DMS153 (cell line): Measurements from ENCODE around the gene CFAP57.
A peak's percentile ranks its signal among the peaks of the same experiment; 100 is the strongest.

Experiments
- DNase-seq: peaks from one replicate; lab custom pipeline; 2025; lab: John Stamatoyannopoulos, UW

CFAP57 gene

DNA sequence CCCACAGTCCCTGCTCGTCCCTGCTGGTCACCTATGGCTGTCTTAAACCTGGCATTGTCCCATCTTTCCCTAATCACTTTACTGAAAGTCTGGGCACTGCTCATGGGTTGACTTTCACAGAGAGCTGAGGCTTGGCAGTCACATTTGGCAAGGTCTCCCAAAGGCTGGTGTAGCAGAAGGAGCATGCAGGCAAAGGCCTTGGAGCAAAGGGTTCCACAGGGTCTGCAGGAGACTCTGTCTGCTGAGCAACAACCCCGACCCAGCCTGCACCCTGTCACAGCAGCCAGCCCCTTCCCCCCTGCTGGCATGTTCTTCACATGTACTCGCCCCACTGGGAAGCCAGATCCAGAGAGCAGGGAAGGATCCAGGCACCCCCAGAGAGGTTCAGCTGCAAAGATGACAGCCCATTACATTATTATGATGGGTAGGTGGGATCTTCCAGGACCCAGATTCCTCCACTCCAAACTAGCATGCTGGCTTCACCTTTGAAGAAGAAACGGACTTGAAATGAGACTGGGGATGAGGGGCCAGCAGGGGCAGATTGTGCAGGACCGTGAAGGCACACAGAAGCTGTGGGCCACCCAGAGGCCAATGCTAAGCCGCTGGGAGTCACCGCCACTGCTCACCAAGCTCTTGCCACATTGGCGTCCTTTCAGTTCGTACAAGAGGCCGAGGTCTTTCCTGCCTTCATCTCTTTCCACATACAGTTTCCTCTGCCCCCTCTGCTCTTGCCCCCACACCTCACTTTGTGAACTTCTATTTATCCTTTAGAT, 83.5 kb downstream of the CFAP57 start:
- no peak for DNase-seq

DNA sequence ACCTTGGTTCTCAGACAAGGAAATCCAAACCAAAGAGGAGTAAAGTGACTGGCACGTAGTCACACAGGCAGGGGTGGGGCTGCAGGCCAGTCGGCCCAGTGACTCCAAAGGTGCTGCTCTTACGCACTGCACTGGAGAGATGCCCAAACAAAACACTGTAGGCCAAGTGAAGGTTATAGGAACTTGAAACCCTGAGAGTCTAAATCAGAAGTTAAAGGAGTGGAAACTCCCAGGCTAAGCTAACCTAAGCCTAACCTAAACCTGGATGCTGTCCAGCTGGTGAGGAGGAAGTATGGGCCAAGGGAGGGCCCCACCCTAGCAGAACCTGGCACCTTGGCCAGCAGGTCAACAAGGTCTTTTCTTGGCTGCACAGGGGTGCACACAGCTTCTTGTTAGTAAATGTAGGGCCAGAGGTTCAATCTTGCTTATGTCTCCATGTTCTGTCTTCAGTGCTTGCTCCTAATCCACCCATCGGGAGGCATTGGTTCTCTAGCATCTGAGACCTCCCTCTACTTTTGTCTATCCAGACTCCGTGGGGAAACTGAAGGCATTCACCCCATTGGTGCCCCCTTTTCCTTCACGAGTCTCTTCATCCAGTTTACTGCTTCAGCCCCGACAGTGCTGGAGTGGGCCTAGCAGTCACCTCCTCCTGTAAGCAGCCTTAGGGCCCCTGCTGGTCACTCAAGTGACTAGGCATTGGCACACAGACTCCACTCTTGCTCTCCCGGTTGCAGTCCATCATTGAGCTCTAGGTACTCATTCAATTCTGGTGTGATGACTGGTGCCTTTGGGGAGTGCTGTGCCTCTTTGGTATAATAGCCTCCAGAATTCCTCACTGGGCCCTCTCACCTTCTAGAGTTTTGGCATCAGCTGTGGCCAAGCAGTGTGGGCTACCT, 84.8 kb downstream of the CFAP57 start:
- DNase-seq, result no peak

DNA sequence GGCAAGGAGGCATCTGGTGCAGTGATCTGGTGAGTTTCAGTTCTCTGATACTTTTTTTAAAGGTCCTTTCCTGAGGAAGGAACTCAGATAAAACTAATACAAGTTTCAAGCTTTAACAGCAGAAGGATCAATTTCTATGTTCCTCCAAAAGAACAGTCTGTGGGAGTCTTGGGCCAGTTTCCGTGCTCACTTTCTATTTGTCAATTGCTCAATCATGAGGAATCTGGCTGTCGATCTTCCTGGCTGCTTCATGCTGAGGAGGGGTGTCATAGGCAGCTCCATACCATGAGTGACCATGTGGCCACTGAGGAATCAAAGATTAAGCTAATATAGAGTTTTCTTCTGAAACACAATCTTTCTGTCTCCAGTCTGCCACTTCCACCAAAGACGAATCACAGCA, 86.2 kb downstream of the CFAP57 start:
- no peak for DNase-seq

DNA sequence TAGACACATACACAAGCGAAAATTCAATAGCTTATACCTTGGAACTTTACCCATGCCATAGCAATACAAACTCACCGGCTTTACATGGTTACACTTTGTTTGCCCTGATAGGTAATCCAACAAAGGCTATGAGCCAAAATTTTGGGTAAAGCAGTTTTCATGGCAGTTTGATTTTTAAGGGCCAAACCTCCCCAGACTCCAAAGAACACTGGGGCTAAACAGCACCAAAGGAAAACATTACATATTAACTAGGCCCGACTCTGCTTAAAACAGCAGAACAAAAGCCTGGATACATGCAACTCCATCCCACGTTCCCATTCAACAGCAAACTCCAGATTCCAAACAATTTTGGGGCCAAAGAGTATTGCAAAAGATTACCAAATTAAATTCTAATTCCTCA, 93.3 kb downstream of the CFAP57 start:
- DNase-seq, result no peak

DNA sequence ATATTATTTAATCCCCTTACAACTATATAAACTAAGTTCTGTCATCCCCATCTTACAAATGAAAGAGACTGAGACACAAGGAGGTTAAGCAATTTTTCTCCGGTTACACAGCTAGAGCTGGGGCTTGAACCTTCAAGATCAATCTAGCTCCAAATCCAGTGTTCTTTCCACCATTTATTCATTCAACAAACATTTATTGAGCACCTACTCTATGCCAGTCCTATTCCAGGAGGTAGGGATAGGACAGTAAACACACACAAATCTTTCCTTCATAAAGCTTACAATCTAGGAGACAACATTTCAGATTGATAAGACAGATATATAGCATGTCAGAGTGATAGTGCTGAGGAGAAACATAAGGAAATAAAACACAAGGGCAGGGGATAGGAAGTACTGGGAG, 94.8 kb downstream of the CFAP57 start:
- DNase-seq, result no peak

DNA sequence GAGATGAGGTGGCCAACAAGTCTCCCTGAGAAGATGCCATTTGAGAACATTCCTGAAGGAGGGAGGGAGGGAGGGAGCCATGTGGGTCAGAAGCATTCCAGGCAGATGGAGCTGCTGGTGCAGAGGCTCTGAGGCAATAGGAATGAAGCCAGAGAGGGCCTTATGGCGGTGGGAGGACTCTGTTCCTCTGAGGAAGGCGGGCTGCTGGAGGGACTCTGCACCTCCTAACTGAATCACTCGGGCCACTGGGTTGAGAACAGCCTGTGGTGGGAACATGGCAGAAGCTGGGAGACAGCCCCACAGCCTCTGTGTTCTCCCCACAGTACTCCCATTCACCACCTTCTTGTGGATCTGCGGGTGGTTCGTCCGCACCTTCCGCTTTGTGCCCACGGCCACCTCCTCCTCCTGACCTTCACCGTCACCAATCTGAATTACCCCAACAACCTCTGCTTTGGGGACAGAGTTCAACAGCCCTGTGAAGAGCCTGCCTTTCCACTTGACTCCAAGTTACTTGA, 95.2 kb downstream of the CFAP57 start:
- no peak for DNase-seq

DNA sequence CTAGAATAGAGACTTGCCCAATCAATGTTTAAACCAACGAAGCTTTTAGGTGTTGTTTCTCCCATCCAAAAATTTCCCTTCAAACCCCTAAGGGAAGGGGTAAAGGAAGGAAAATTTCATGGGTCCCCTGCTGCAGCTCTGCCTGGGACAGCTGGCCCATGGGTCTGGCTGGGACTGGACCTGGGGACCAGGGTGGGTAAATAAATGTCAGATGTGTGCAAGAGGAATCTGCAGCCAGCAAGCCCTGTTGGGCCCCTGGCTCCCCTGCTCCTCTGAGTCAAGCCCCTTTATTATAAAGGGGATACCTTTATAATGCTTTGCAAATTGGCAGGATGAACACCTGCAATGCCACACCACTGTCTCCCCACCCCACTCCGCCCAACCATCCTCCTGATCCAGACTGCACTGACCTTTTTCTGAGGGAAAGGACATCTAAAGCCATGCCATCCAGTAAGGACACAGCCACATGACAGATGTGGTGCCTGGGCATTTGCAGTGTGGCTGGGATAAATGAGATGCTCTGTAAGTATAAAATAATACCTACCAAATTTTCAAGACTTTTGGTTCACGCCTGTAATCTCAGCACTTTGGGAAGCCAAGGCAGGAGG, 95.8 kb downstream of the CFAP57 start:
- DNase-seq, result no peak

DNA sequence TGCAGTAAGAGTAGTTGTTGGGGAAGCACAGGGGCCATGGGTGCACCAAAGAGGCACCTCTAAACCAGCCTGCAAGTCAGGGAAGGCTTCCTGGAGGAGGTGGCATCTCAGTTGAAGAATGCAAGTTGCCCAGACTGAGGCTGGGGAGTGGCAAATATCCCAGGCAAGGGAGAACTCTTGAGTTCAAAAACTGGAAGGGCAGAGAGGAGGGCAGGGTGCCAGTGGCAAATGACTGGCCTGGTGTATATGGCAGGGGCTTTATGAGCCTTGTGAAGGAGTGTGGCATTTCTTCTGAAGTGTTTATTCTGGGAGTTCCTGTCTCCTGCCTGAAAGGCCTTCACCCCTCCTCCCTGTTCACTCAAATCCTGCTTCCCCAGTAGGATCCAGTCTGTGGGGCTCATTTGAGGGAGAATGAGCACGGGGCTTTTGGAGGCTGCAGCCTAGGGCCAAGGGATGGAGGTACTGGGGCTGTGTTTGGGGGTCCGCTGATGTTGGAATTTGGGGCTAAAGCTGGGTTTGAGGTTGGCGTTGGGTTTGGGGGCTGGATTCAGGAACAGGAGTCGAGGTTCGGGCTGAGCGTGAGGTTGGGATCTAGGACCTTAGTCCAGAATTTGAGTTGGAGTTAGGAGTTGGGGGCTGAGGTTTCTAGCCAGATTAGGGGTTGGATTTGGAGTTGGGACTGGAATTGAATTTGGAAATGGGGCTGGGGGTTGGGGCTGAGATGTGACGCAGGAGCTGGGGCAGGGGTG, 97.7 kb downstream of the CFAP57 start, which contains the start of gene TMEM125:
TSS of gene TMEM125 (plus strand) at position 357 of the 749 bp plus-strand sequence. CDS start 2,740 bp downstream, outside the sequence.
- DNase-seq, result peak; percentile 36

DNA sequence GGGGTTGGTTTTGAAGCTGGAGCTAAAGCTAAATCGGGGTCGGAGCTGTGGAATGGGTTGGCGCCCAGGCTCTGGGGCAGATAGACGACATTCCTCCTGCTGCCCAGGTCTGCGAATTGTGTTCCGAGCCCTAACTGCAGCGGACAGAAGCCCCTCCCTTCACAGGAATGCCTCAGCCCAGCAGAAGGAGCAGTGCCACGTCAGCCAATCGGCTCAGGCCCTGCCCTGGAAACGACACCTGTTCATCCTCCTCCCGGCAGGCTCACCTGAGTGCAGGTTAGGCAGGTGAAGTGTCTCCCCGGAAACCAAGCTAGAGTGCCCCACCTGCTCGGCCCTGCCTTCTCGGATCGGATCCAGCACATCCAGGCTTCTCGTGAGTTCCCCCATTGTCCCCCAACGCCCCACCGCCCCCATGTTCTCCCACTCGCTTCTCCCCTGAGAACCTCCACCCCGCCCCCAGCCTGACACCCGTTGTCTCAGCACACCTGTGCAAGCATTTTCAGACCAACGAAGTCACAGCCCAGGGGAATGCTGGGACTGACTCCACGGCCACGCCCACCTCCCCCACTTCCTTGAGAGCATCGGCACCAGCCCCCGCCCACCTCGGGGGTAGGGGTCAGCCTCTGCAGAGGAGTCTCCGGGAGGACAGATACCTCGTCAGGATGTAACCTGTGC, 98.4 kb downstream of the CFAP57 start:
- peak; percentile 85 for DNase-seq

DNA sequence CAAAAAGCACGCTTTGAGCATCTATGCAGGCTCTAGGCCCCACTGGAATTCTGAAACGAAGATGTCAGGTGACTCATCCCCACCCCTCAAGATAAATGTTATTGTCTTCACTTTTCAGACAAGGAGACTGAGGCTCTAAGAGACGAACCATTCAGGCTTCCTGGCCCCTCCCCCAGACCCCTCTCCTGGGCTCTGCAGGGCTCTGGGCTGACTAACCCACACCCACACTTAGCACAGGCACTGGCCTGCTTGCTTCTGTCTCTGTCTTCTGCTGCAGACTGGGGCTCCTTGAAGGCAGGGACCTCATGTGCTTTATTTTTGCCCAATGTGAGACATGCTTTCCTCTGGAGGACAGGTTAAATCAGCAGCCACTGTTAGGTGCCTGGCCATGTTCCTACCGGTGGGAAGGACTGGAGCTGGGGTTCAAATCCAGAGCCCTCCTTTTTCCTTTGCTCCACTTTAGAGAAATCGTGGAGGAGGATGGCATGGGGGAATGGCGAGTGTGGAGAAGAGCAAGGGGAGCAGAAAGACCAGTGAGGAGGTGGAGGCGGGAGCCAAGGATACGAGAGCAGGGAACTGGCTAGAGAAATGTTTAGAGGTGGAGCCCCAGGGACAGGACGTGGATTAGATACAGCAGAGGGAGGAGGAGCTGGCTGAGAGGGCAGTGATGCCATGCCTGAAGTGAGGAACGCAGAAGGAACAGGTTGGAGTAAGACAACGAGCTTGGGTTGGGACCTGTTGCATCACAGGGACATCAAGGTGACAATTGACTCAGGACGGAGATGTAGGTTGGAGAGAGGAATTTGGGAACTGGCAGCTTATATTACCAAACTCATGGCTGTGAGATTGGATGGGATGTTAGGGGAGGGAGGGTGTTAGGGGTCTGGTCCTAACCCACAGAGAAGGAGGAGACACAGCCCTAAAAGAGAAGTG, 99.3 kb downstream of the CFAP57 start:
- no peak for DNase-seq

DNA sequence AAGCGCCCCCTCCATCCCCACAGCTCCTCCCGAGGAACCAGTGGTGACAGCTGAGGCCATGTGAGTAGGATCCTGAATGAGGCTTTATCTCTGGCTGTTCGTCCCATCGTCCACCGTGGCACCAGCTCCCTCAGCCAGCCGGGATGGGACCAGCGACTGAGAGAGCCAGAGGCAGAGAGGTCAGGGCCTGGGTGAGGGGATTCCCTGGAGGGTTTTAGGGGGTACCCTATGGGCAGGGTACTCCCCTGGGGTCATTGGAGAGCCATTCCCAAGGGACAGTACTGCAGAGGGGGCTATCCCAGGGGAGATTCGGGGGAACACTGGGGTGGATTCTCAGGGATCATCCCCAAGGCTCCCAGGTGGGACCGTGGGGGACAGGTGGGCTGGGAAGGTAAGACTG, 100.0 kb downstream of the CFAP57 start:
- DNase-seq, result no peak

DNA sequence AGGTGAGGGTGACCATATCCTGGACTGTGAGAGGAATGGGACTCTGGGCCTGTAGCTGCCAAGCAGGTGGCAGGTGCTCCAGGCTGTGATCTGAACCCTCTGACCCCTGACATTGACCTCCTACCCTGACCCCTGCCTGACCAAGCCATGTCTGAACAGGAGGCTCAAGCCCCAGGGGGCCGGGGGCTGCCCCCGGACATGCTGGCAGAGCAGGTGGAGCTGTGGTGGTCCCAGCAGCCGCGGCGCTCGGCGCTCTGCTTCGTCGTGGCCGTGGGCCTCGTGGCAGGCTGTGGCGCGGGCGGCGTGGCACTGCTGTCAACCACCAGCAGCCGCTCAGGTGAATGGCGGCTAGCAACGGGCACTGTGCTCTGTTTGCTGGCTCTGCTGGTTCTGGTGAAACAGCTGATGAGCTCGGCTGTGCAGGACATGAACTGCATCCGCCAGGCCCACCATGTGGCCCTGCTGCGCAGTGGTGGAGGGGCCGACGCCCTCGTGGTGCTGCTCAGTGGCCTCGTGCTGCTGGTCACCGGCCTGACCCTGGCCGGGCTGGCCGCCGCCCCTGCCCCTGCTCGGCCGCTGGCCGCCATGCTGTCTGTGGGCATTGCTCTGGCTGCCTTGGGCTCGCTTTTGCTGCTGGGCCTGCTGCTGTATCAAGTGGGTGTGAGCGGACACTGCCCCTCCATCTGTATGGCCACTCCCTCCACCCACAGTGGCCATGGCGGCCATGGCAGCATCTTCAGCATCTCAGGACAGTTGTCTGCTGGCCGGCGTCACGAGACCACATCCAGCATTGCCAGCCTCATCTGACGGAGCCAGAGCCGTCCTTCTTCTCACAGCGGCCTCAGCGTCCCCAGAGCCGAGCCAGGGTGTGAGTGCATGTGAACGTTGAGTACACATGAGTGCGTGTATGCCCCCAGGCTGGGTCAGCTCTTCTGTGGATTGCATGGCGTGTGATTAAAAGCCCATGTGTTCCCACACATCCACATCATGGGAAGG, 100.7 kb downstream of the CFAP57 start:
- DNase-seq, result no peak

DNA sequence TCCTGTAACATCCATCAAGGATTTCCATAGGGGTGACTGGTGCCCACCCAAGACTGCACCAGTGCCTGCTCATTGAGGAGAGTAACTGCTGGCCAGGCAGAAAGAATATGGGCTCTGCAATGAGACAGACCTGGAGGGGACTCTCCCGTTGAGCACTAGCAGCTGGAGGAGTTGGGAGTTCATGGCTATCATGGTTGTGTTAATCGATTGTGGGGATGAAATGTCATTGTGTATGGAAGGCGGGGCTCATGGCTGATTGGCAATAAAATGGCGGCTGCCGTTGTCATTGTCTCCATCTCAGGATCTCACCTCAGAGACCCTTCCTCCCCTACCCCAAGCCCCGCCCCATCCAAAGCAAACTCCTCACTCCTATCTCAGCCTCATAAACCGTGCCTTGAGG, 101.6 kb downstream of the CFAP57 start:
- no peak for DNase-seq

DNA sequence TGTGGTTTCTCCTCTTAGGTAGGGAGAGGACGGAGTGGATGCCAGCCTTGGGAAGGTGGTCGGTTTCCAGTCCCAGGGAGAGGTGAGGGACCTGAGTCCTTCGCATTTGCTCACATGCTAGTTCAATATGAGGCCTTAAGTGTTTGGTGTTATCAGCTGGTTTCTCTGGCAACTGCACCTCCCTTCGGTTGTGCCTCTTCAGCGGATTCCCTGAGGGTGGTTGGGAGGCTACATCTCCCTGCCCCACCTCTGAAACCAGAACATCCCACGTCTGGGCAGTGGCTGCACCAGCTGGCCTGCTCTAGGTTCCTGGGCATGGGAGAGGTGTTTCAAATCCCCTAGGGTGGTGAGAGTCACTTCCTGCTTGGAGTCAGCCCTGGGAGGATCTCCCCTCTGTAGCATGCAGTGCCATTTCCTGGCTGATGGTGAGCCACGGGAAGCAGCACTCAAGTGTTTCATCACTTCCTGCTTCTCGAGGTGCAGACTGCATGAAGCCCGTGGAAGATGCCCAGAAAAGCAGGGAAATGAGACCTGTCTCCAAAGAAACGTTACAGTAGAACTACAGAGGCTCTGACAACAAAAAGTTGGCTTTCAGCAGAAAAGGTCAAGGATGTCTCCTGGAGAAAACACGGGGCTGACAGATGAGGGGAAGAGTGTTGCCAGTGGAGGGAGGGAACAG, 102.1 kb downstream of the CFAP57 start:
- DNase-seq, result peak; percentile 96

DNA sequence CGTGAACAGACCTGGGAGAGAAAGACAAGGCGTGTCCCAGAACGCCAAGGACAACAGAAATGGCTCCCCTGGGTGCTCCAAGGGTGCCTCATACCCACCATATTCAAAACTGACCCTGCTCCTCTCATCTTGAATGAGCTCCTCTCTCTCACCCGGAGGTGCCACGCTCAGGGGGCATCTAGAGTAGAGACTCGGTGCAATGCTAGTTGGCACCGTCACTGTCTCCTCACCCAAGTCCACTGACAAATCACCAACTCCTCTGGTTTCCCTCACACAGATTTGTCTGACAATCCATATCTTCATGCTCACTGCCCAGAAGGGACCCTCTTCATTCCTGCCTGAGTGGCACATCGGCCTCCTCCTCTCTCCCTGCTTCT, 102.7 kb downstream of the CFAP57 start:
- no peak for DNase-seq

DNA sequence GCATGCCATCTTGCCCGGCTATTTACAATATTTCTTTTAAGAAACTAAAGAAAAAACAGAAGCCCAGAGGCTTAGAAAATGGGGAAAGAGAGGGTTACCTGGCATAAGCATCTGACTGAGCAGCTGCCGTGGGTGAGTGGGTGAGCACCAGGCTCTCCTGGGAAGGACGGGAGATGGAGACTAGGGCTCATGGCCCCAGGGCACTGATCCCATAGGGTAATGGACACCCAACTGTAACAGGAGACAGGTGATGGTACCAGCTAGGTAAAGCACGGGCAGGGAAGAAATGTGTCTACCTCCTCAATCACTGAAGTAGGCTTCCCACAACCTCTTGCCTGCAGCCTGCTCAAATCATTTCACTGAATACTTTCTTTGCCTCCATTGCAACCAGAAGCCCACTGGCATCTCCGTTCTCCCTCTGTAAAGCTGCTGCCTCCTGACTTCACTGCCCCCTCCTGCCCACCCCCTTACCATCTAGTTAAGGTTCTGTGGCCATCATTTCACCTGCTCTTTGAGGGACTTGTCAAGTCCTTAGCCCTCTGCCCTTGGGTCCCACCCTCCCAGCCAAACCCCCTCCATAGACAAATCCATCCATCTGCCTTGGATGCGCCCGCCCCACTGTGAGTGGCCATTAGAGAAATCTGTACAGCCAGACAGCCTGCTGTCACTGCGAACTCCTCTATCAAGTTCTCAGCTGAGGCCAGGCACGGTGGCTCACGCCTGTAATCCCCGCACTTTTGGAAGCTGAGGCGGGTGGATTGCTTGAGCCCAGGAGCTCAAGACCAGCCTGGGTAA, 103.9 kb downstream of the CFAP57 start:
- no peak for DNase-seq

DNA sequence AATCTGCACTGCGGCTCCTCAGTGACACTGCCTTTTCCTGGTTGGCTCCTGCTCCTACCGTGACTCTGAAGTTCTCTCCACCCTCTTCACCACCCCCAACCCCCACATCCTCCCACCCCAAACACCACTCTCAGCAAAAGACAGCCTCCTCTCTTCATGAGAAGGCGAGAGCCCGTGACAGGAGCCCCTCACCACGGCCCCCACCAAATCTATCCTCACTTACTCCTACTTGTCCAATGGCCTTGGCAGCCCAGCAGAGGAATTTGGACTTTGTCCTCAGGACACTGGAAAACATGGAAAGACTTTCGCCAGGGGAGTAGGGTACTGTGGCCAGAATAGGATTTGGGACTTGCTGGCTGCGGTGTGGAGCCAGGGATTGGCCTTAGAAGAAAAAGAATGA, 104.5 kb downstream of the CFAP57 start:
- no peak for DNase-seq
